Subcutaneous abdominal adipose tissue (tissue), 5 donors: ENCODE results near the gene CDT1.

Experiments used
- H3K27ac ChIP-seq: one replicate; pipeline ENCODE4 v1.7.0; 2013; ENCODE audit warnings: low read depth, mild to moderate bottlenecking, inconsistent platforms, low read length, moderate library complexity
- H3K27me3 ChIP-seq, 5 donors: one replicate each; pipeline ENCODE4 v1.7.0; 2013; ENCODE audit warnings: low read length in 5 of 5, inconsistent platforms in 1 of 5; ENCODE audit not compliant: control insufficient read depth in 5 of 5, insufficient read depth in 4 of 5
- H3K36me3 ChIP-seq, 5 donors: one replicate each; pipeline ENCODE4 v1.7.0; 2013; ENCODE audit warnings: low read length in 5 of 5; ENCODE audit not compliant: control insufficient read depth in 5 of 5, insufficient read depth in 5 of 5
- H3K4me1 ChIP-seq, 5 donors: one replicate each; pipeline ENCODE4 v1.7.0; 2013; ENCODE audit warnings: low read length in 5 of 5, mild to moderate bottlenecking in 3 of 5, moderate library complexity in 1 of 5; ENCODE audit not compliant: control insufficient read depth in 5 of 5, insufficient read depth in 5 of 5
- H3K4me3 ChIP-seq, 5 donors: one replicate each; pipeline ENCODE4 v1.7.0; 2013; ENCODE audit warnings: low read length in 5 of 5, low read depth in 1 of 5
- H3K9ac ChIP-seq, 5 donors: one replicate each; pipeline ENCODE4 v1.7.0; 2013; ENCODE audit warnings: low read length in 5 of 5, mild to moderate bottlenecking in 4 of 5, moderate library complexity in 3 of 5
- H3K9me3 ChIP-seq, 5 donors: one replicate each; pipeline ENCODE4 v1.7.0; 2013; ENCODE audit warnings: low read length in 5 of 5; ENCODE audit not compliant: control insufficient read depth in 5 of 5
- donor health status: healthy.
- donor health status: healthy.
- donor health status: healthy.
- donor health status: healthy.
- donor health status: healthy.

The CDT1 gene

DNA sequence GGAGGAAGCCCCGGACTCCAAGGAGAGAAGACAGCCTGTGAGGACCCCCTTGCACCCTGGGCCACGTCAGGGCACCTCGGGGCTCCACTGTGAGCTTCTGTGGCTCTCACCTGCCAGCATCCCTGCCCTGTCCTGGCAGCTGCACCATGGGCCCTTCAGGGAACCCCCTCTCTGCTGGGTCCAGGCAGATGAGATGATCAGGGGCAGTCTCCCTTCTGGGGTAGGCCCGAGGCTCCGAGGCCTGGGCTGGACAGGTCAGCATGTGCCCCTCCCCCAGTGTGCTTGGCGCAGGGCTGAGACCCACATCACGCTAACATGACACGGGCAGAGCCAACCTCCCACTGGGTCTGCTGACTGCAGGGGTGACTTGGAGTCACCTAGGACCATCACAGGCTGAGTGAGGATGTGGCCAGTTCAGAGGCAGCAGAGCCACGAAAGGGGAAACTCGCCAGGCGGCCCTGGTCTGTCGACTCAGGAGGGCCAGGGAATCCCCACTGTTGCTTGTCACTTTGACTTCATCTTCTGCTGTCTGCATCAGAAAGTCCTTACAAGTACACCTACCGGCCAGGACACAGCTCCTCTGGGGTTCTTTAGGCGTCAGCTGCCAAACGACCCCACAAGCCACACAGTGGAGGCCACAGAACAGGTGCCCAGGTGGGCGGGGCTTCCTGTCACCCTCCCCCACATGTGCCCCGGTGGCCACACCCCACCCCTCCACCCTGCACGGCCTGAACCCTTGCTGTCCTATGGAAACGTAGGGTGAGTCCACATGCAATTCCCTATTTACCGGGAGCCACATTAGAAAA lies 50.9 kb downstream of the CDT1 start:
- peaks cover 0 to 29% (median 17%) of the 10 kb centered on the region in 5 donors for H3K36me3 ChIP-seq
- H3K4me3 ChIP-seq = no peak overlapping the region
- no peaks in the 10 kb centered on the region for H3K27me3 ChIP-seq
- no peak overlapping the region for H3K27ac ChIP-seq
- H3K4me1 ChIP-seq = peaks cover 4 to 46% (median 39%) of the 10 kb centered on the region in 5 donors
- H3K9me3 ChIP-seq = no peaks in the 10 kb centered on the region
- H3K9ac ChIP-seq = no peak overlapping the region

DNA sequence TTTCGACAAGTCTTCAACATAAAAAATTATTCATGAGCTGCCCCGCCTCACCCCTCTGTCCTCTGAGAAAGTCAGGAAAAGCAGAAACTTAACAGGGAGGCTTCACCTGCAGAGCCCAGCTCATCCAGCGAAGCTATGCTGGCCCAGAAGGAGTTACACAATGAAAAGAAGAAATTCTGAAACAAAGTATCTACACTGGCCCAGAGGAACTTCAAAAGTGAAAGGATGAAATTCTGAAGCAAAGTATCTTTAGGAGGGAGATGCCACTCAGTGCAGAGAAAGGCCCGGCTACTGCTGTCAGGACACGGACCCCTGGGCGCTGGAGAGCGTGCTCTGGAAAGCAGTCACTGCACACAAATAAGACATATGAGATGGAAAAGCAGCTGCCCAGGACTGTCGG lies 51.6 kb downstream of the CDT1 start:
- no peaks in the 10 kb centered on the region for H3K27me3 ChIP-seq
- no peak overlapping the region for H3K27ac ChIP-seq
- H3K4me3 ChIP-seq = no peak overlapping the region
- H3K9ac ChIP-seq = peak overlapping the region in 1 of 5 donors; percentile 67
- H3K4me1 ChIP-seq = peaks cover 4 to 46% (median 39%) of the 10 kb centered on the region in 5 donors
- peaks cover 0 to 31% (median 18%) of the 10 kb centered on the region in 5 donors for H3K36me3 ChIP-seq
- H3K9me3 ChIP-seq = no peaks in the 10 kb centered on the region

DNA sequence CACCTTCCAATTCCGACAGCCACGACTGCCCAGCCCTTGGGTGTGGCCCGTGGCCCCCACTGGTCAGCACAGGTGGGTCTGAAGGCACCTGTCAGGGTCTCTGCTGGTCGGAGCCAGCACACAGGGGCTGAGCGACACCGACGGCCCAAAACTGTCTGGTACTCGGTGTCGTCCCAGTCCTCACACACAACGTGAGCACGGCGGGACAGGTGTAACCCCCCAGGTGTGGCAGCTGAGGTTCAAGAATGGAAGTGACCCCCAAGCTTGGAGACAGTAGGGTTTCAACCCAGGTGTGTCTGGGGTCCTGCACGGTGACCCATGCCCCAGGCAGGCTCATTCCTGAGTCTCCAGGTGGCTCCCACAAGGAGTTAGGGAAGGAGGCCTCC lies 52.1 kb downstream of the CDT1 start:
- peak overlapping the region; percentile 25 to 67 (median 60) for H3K4me3 ChIP-seq
- H3K36me3 ChIP-seq = peaks cover 0 to 31% (median 20%) of the 10 kb centered on the region in 5 donors
- peaks cover 4 to 46% (median 39%) of the 10 kb centered on the region in 5 donors for H3K4me1 ChIP-seq
- H3K27me3 ChIP-seq = no peaks in the 10 kb centered on the region
- no peaks in the 10 kb centered on the region for H3K9me3 ChIP-seq
- peak overlapping the region in 2 of 5 donors; percentile 59 to 67 for H3K9ac ChIP-seq
- H3K27ac ChIP-seq = no peak overlapping the region

DNA sequence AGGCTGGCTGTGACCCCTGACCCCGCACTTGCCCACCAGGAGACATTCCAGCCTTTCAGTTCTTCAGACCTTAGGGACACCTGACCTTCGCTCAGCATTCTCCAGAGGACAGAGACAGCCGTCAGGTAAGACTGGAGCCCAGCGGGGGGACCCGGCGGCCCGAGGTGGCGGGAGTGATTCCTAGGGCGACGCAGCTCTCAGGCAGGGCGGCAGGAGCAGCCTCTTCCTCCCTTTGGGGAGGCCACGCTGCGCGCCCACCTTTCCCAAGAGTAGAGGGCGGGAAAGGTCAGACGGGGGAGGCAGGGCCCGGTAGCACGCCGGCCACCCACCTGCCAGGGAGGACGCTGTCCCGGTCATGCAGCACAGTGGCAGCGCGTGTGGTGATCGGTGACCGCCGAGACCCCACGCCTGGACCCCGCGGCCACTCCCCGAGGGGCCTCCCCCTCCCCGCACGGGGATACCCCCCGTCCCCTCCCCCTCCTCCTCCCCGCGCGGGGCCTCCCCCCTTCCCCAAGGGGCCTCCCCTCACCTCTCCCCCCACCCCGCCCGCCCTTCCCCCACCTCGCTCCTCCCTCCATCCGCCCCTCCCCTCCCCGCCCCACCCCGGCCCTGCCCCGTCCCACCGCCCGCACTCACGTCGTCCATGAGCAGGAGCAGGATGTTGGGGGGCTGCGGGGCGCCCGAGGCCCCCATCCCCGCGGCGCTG lies 52.7 kb downstream of the CDT1 start:
- Histone ChIP-seq H3K27ac (no peak overlapping the region), H3K27me3 (no peaks in the 10 kb centered on the region), H3K4me3 (peak overlapping the region; percentile 25 to 99 (median 90)), H3K36me3 (peaks cover 0 to 32% (median 24%) of the 10 kb centered on the region in 5 donors), H3K4me1 (peaks cover 4 to 46% (median 39%) of the 10 kb centered on the region in 5 donors), H3K9ac (peak overlapping the region in 3 of 5 donors; percentile 49 to 67 (median 59)), H3K9me3 (no peaks in the 10 kb centered on the region)

DNA sequence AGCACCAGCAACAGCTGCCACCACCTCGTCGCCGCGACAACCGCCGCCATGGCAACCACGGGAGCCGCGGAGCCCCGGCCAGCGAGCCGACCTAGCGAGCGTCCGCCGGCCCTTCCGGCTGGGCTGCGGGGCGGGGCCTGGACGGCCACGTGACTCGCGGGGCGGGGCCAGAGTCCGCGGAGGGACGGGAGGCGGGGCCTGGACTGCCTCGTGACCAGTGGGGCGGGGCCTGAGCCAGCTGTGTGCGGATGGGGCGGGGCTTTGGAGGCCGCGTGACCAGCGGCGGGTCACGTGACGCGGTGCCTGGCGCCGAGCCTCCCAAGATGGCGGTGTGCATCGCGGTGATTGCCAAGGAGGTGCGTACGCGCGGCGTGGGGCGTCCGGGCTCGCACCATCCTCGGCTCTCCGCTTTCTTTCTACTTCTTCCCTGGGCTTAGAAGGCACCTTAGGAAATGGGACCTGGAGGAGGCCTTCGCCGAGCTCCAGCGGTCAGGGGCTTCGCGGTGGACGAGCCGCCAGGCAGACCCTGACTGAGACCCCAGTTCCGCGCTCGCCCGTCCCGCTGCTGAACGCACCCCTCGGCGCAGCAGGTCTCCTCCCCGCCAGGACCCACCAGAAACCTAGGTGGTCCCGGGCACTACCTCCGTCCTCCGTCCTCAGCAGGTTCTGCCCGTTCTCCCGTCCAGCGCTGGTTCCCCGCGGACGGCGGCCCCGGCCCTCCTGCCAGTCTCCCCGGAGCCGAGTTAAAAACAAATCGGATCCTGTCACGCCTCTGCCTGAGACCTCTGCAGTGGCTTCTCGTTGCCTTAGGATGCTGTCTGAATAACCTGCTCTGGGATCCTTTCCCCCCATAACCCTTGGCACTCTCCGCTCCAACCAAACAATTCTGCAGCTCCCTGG lies 53.5 kb downstream of the CDT1 start, which contains the start of the genes GALNS and TRAPPC2L:
TSS of gene GALNS (minus strand) at position 120 of the 900 bp plus-strand sequence. CDS start at position 50, 70 bp downstream.
TSS of gene TRAPPC2L (plus strand) at position 300 of the 900 bp plus-strand sequence. CDS start at position 324, 24 bp downstream.
- Histone ChIP-seq H3K4me3 (peak within 1 kb of the TSS; percentile 85 to 99 (median 91)), H3K4me1 (peaks cover 4 to 46% (median 39%) of the 10 kb centered on the region in 5 donors), H3K9ac (peak within 1 kb of the TSS; percentile 72 to 87 (median 78)), H3K36me3 (peaks cover 0 to 35% (median 32%) of the 10 kb centered on the region in 5 donors), H3K27me3 (no peaks in the 10 kb centered on the region), H3K9me3 (no peaks in the 10 kb centered on the region), H3K27ac (peak within 1 kb of the TSS; percentile 79)

DNA sequence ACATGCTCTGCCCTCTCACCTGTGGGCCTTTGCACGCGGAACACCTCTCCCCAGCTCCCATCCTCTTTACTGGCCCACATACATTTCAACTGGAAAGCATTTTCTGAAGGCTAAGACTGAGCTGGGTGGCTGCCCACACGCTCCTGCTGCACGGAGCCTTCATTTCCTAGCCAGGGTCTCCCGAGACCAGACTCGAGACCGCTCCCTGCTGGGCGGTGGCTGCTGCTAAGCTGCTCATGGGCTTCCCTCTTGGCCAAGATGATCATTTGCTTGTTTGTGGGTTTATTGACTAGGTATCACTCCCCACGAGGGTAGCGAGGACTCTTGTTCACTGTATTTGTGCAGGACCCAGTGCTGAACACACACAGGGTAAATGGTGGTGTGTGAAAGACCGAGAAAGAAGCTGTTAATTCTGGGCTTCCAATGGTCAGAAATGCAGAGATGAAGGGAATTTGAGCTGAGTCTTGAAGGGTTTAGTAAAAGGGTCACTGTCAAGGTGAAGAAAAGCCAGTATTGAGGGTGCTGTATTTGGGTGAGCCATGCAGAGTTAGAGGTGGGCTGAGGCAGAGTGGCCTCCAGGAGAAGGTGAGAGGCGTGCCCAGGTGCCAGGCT lies 54.2 kb downstream of the CDT1 start:
- Histone ChIP-seq H3K27me3 (no peaks in the 10 kb centered on the region), H3K9me3 (no peaks in the 10 kb centered on the region), H3K9ac (peak overlapping the region; percentile 72 to 87 (median 78)), H3K4me3 (peak overlapping the region; percentile 85 to 99 (median 91)), H3K36me3 (peaks cover 0 to 42% (median 40%) of the 10 kb centered on the region in 5 donors), H3K4me1 (peaks cover 4 to 46% (median 39%) of the 10 kb centered on the region in 5 donors), H3K27ac (peak overlapping the region; percentile 79)
